K562 (cell line): Measurements from ENCODE around the gene MACROD2. TPM values are rescaled to one million over a fixed set of nuclear protein-coding genes. Genes with fewer than 3 reads are reported as not detected.

Experiments used
- ATAC-seq: fragments of 200-7000 bp; cut with Tn5 transposase; 3 replicates; pipeline ENCODE4 v1.9.1; 2020; ENCODE audit warnings: moderate library complexity
- BruUV-seq: library from RNA; stranded (reverse); fragments of 400-500 nt; replicated peaks from 2 replicates; lab custom pipeline; 2021; lab: Mats Ljungman, UMichigan
- CTCF ChIA-PET: fragments of 300-600 bp; formaldehyde crosslinking; extraction: SDS; loops from one replicate; lab custom pipeline; 2021; ENCODE audit warnings: low intra/inter-chr PET ratio; lab: Yijun Ruan, JAX
- POLR2A ChIA-PET: fragments of 300-600, 350-650 bp; sonication (Branson Sonifier 250); formaldehyde crosslinking; extraction: SDS; loops from one replicate; lab custom pipeline; 2021; ENCODE audit warnings: antibody characterized with exemption, inconsistent platforms; lab: Yijun Ruan, JAX
- DNase-seq, 4 experiments: peaks; one replicate each; pipeline versions ENCODE4 v3.0.0 to v3.0.0-alpha.2; 2011 to 2018; ENCODE audit warnings: low spot score in 3 of 4, mixed read lengths in 3 of 4; ENCODE audit errors: extremely low read depth in 1 of 4
- FAIRE-seq: peaks from 2 replicates; lab custom pipeline; 2011; peaks lifted over from hg19 to GRCh38; lab: Jason Lieb, UNC
- H2AFZ ChIP-seq: 2 replicates; pipeline ENCODE4 v1.6.0; 2011; ENCODE audit warnings: low read depth, low read length, control low read depth, inconsistent platforms
- H3K27ac ChIP-seq: fragments of 200-600 bp; 3 replicates; pipeline ENCODE4 v1.8.0; 2011; ENCODE audit warnings: low read depth, mild to moderate bottlenecking, control low read depth, inconsistent platforms, low read length, moderate library complexity, mixed read lengths; ENCODE audit errors: extremely low read depth
- H3K27me3 ChIP-seq, 2 experiments: fragments of 300-600 bp in 1 of 2; 2 replicates in 1 of 2; 3 replicates in 1 of 2; pipeline versions ENCODE4 v1.6.0 to v1.8.0; 2011; ENCODE audit warnings: inconsistent platforms in 2 of 2, low read length in 2 of 2, mild to moderate bottlenecking in 1 of 2, mixed read lengths in 1 of 2, moderate library complexity in 1 of 2; ENCODE audit not compliant: control insufficient read depth in 2 of 2, insufficient read depth in 2 of 2
- H3K36me3 ChIP-seq: fragments of 300-600 bp; 3 replicates; pipeline ENCODE4 v1.8.0; 2011; ENCODE audit warnings: mild to moderate bottlenecking, low read length, inconsistent platforms; ENCODE audit not compliant: control insufficient read depth, insufficient read depth
- H3K4me1 ChIP-seq, 2 experiments: fragments of 200-600 bp in 1 of 2; replicated peaks in 1 of 2; 2 replicates in 1 of 2; 3 replicates in 1 of 2; pipeline versions ENCODE4 v1.5.1 to v1.8.0; 2011; ENCODE audit warnings: inconsistent platforms in 2 of 2, low read length in 2 of 2, mild to moderate bottlenecking in 1 of 2, mixed read lengths in 1 of 2, moderate library complexity in 1 of 2; ENCODE audit not compliant: control insufficient read depth in 2 of 2, insufficient read depth in 2 of 2
- H3K4me2 ChIP-seq: 2 replicates; pipeline ENCODE4 v1.6.1; 2011; ENCODE audit warnings: low read length, control low read depth, inconsistent platforms, mixed read lengths; ENCODE audit not compliant: insufficient read depth
- H3K4me3 ChIP-seq: fragments of 200-600 bp; sonication (generic), shearing (Covaris generic); 2 replicates; pipeline ENCODE4 v1.5.1; 2016; ENCODE audit warnings: control low read depth, inconsistent platforms
- H3K79me2 ChIP-seq: fragments of 200-600 bp; 3 replicates; pipeline ENCODE4 v1.8.0; 2011; ENCODE audit warnings: low read length, inconsistent platforms; ENCODE audit not compliant: control insufficient read depth, insufficient read depth
- H3K9ac ChIP-seq, 2 experiments: 2 replicates each; pipeline versions ENCODE4 v1.6.0 to v1.6.1; 2011; ENCODE audit warnings: low read depth in 2 of 2, low read length in 2 of 2, control low read depth in 1 of 2, inconsistent platforms in 1 of 2, mild to moderate bottlenecking in 1 of 2, mixed read lengths in 1 of 2; ENCODE audit not compliant: insufficient read depth in 1 of 2
- H3K9me1 ChIP-seq: one replicate; pipeline ENCODE4 v1.6.0; 2011; ENCODE audit warnings: inconsistent platforms, mild to moderate bottlenecking, low read length, moderate library complexity; ENCODE audit not compliant: control insufficient read depth, insufficient read depth
- H3K9me3 ChIP-seq: replicated peaks from 2 replicates; pipeline ENCODE4 v1.5.1; 2011; ENCODE audit warnings: low read depth, low read length, inconsistent platforms; ENCODE audit not compliant: control insufficient read depth, insufficient read depth
- H4K20me1 ChIP-seq: replicated peaks from 2 replicates; pipeline ENCODE4 v1.6.1; 2011; ENCODE audit warnings: low read length, inconsistent platforms, mixed read lengths; ENCODE audit not compliant: control insufficient read depth, insufficient read depth
- CCNT2 ChIP-seq: IDR thresholded peaks from 2 replicates; pipeline ENCODE4 v1.6.1; 2011; ENCODE audit warnings: borderline replicate concordance, low read depth, mild to moderate bottlenecking, moderate library complexity, mixed read lengths, low read length; ENCODE audit not compliant: insufficient read length; ENCODE audit errors: extremely low read depth
- CUX1 ChIP-seq: fragments of 200-800 bp; sonication (Bioruptor generic); IDR thresholded peaks from 2 replicates; pipeline ENCODE4 v1.6.1; 2016; ENCODE audit warnings: missing genetic modification characterization, missing compliant biosample characterization
- GTF2A2 ChIP-seq: IDR thresholded peaks from 2 replicates; pipeline ENCODE4 v1.6.1; 2016; ENCODE audit warnings: mild to moderate bottlenecking, missing genetic modification characterization, missing compliant biosample characterization
- JUNB ChIP-seq: fragments of 450-650 bp; formaldehyde crosslinking; conservative IDR thresholded peaks from 2 replicates; pipeline ENCODE4 v1.4.0; 2020; ENCODE audit warnings: mild to moderate bottlenecking
- KLF16 ChIP-seq: IDR thresholded peaks from 2 replicates; pipeline ENCODE4 v1.6.1; 2016; ENCODE audit warnings: antibody characterized with exemption
- MYC ChIP-seq, 2 experiments: fragments of 250-450 bp in 1 of 2; sonication (Bioruptor Pico) in 1 of 2; IDR thresholded peaks; 2 replicates each; pipeline versions ENCODE4 v1.5.1 to v1.6.1; 2012 to 2021; ENCODE audit warnings: low read depth in 2 of 2, borderline replicate concordance in 1 of 2, improper control_type of control experiment in 1 of 2, low read length in 1 of 2, mild to moderate bottlenecking in 1 of 2, moderate library complexity in 1 of 2
- XRCC4 ChIP-seq: IDR thresholded peaks from one replicate; pipeline ENCODE4 v1.6.1; 2011; ENCODE audit not compliant: insufficient read depth, insufficient read length; ENCODE audit errors: extremely low read depth
- ZBTB5 ChIP-seq: fragments of 450-650 bp; IDR thresholded peaks from 2 replicates; pipeline ENCODE4 v1.6.1; 2017; ENCODE audit warnings: antibody characterized with exemption
- ZNF239 ChIP-seq: fragments of 250-450 bp; sonication (Bioruptor Pico); IDR thresholded peaks from 2 replicates; pipeline ENCODE4 v1.4.0; 2020; ENCODE audit warnings: mild to moderate bottlenecking
- ZNF561 ChIP-seq: fragments of 450-650 bp; formaldehyde crosslinking; conservative IDR thresholded peaks from 2 replicates; pipeline ENCODE4 v1.4.0; 2020; ENCODE audit warnings: mild to moderate bottlenecking, moderate library complexity
- ZNF75A ChIP-seq: fragments of 450-650 bp; formaldehyde crosslinking; IDR thresholded peaks from 2 replicates; pipeline ENCODE4 v1.4.0; 2020; ENCODE audit warnings: mild to moderate bottlenecking
- WGBS: fragments of 100-300 bp; shearing (Covaris generic); methylation state at CpG from one replicate; pipeline ENCODE4 v1.1.6; 2016; ENCODE audit warnings: low coverage, mixed read lengths; ENCODE audit not compliant: insufficient coverage; ENCODE audit errors: missing lambda C conversion rate; 5-methylcytosine and 5-hydroxymethylcytosine counted together
- in situ Hi-C: fragments of 300-500 bp; cut with MboI; formaldehyde crosslinking; loops from 4 replicates; pipeline ENCODE4 v1.15.0; 2018; ENCODE audit warnings: inconsistent platforms, mixed read lengths
- intact Hi-C: fragments of 100-400 bp; cut with micrococcal nuclease; formaldehyde crosslinking; loops from 2 replicates; pipeline ENCODE4 v1.14.2; 2022
- polyA plus RNA-seq, 8 experiments: library from polyadenylated mRNA; depleted of rRNA in 4 of 8; stranded (reverse) in 5 of 8; unstranded in 3 of 8; fragments of >200 nt; fragmentation: Nextera tagmentation in 2 of 8; fragmentation: Illumina TruSeq in 1 of 8; extraction: Ambion mirVana in 2 of 8; extraction: Trizol in 1 of 8; gene quantifications; 2 replicates each; pipeline versions ENCODE4 v1.2.1 to v1.2.3, GENCODE V29; 2011 to 2014; ENCODE audit warnings: inconsistent platforms in 1 of 8, missing spikeins in 1 of 8
- total RNA-seq, 7 experiments: library from RNA; depleted of rRNA in 6 of 7; stranded (reverse); fragments of >200 nt in 6 of 7; fragmentation: Illumina TruSeq in 2 of 7; extraction: Trizol in 2 of 7; gene quantifications; 2 replicates each; pipeline versions ENCODE4 v1.2.1 to v1.2.3, GENCODE V29; 2011 to 2021; ENCODE audit warnings: low replicate concordance in 1 of 7
- TF ChIP-seq, protein P1 (sequence below): fragments of 250-450 bp; sonication (Bioruptor Pico); IDR thresholded peaks from 2 replicates; pipeline ENCODE4 v1.4.0; 2020; ENCODE audit warnings: borderline replicate concordance

Gene MACROD2
- total and polyA plus RNA-seq, 9 of the 15 experiments (the other 6 are each of a cell fraction or from before 2014, with no cell fraction given), result not detected

- no peaks in the 10 kb centered on the region for H4K20me1 ChIP-seq
- intact Hi-C loops (no loop called here), in situ Hi-C loops (no loop called here)
- H3K4me2 ChIP-seq, result no peak overlapping the region
- no peaks in the 10 kb centered on the region for H3K27me3 ChIP-seq
- ChIA-PET POLR2A (interaction anchor here (0.5 kb wide), 1 partner anchor 615 kb away, joined by 3 read pairs; no protein-coding TSS in a partner anchor), CTCF (no interaction called here)
- no peaks in the 10 kb centered on the region for H3K4me1 ChIP-seq
- no peak overlapping the region for H3K27ac ChIP-seq
- BruUV-seq, result no TSS peak
- H3K9me3 ChIP-seq, result no peaks in the 10 kb centered on the region
- no peak overlapping the region for H2AFZ ChIP-seq
- no peaks in the 10 kb centered on the region for H3K79me2 ChIP-seq
- FAIRE-seq, result no peak
- H3K4me3 ChIP-seq, result no peak overlapping the region
- ATAC-seq, result no peak
- H3K36me3 ChIP-seq, result no peaks in the 10 kb centered on the region
- DNase-seq, result no peak
- 0% methylated on average over 1 of the region's 1 CpG for WGBS
- H3K9ac ChIP-seq, result no peak overlapping the region
- no peaks in the 10 kb centered on the region for H3K9me1 ChIP-seq
- TF ChIP-seq CCNT2 (no peak), JUNB (no peak), ZNF561 (CRISPR knock-in tag) (no peak), GTF2A2 (tag) (no peak), KLF16 (no peak), MYC (IDR thresholded peaks at IDR 0.05; ENCODE audit: low read depth, low read length) (no peak), MYC (CRISPR knock-in tag; IDR thresholded peaks at IDR 0.05; ENCODE audit: borderline replicate concordance, low read depth) (no peak), ZNF239 (CRISPR knock-in tag) (no peak), ZNF75A (CRISPR knock-in tag) (no peak), ZBTB5 (no peak), XRCC4 (no peak), CUX1 (CRISPR knock-in tag) (no peak)
- TF ChIP-seq, protein P1, sequence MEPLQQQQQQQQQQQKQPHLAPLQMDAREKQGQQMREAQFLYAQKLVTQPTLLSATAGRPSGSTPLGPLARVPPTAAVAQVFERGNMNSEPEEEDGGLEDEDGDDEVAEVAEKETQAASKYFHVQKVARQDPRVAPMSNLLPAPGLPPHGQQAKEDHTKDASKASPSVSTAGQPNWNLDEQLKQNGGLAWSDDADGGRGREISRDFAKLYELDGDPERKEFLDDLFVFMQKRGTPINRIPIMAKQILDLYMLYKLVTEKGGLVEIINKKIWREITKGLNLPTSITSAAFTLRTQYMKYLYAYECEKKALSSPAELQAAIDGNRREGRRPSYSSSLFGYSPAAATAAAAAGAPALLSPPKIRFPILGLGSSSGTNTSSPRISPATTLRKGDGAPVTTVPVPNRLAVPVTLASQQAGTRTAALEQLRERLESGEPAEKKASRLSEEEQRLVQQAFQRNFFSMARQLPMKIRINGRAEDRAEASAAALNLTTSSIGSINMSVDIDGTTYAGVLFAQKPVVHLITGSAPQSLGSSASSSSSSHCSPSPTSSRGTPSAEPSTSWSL (CRISPR knock-in tag), result no peak
Observed at GRCh38 chr20:15240801-15241200, 1245.5 kb downstream of the MACROD2 start.
